Measurements from ENCODE around the gene ELP2.

- TF ChIP-seq CTCF (IDR thresholded peaks at IDR 0.05) = no peak
- no peak for TF ChIP-seq POLR2AphosphoS5 (IDR thresholded peaks at IDR 0.05)
- no peak for TF ChIP-seq POLR2A (IDR thresholded peaks at IDR 0.05)
These were observed 85.9 kb downstream of the ELP2 start for GRCh38 chr18:36215577-36215976.
